ENCODE data around the gene FOXJ2.
"Not testable (repeated sequence)": the region's sequence is repeated elsewhere in the genome, so short reads cannot be mapped to it uniquely, and the experiment has no call there.

Gene FOXJ2

GRCh38 chr12:8026291-8026900, 6.1 kb upstream of the FOXJ2 start:
- peak; percentile 99 for DNase-seq (ENCODE audit: extremely low read depth, low read depth)
- no peak for TF ChIP-seq CTCF (IDR thresholded peaks at IDR 0.05; ENCODE audit: low read depth, low read length)

GRCh38 chr12:8027856-8028255, 4.7 kb upstream of the FOXJ2 start:
- no peak for TF ChIP-seq CTCF (IDR thresholded peaks at IDR 0.05; ENCODE audit: low read depth, low read length)
- no peak for DNase-seq (ENCODE audit: extremely low read depth, low read depth)

GRCh38 chr12:8028267-8028666, 4.2 kb upstream of the FOXJ2 start:
- TF ChIP-seq CTCF (IDR thresholded peaks at IDR 0.05; ENCODE audit: low read depth, low read length) = no peak
- no peak for DNase-seq (ENCODE audit: extremely low read depth, low read depth)

GRCh38 chr12:8030189-8030588, 2.3 kb upstream of the FOXJ2 start:
- TF ChIP-seq CTCF (IDR thresholded peaks at IDR 0.05; ENCODE audit: low read depth, low read length) = no peak
- DNase-seq (ENCODE audit: extremely low read depth, low read depth) = no peak

GRCh38 chr12:8031017-8031416, 1.5 kb upstream of the FOXJ2 start:
- not testable (repeated sequence) for DNase-seq (ENCODE audit: extremely low read depth, low read depth)

GRCh38 chr12:8031872-8032241, 659 bp upstream of the FOXJ2 start:
- no peak for TF ChIP-seq CTCF (IDR thresholded peaks at IDR 0.05; ENCODE audit: low read depth, low read length)
- DNase-seq (ENCODE audit: extremely low read depth, low read depth) = no peak

- no peak for TF ChIP-seq CTCF (IDR thresholded peaks at IDR 0.05; ENCODE audit: low read depth, low read length)
Measured at GRCh38 chr12:8033153-8034044, 883 bp downstream of the FOXJ2 start.

More at GRCh38 chr12:8033153-8034044, 883 bp downstream of the FOXJ2 start:
- no peak for DNase-seq (ENCODE audit: extremely low read depth, low read depth)

All from AG09319 (cell line).